WTC11 (cell line): ENCODE measurements around the gene ZNF527. TPM values are rescaled to one million over a fixed set of nuclear protein-coding genes. Genes with fewer than 3 reads are reported as not detected.

Experiments
- ATAC-seq: fragments of 200-7000 bp; cut with Tn5 transposase; 2 replicates; pipeline ENCODE4 v1.10.0; 2021; ENCODE audit warnings: mild to moderate bottlenecking, moderate library complexity
- CTCF ChIA-PET: fragments of 300-600 bp; sonication (Branson Sonifier 250); formaldehyde crosslinking; loops from one replicate; lab custom pipeline; 2021; ENCODE audit warnings: antibody characterized with exemption; lab: Charles Lee
- POLR2A ChIA-PET: fragments of 350-600 bp; sonication (Branson Sonifier 250); formaldehyde crosslinking; loops from one replicate; lab custom pipeline; 2021; ENCODE audit warnings: antibody characterized with exemption; lab: Charles Lee
- DNase-seq: peaks from one replicate; pipeline ENCODE4 v3.0.0; 2021; ENCODE audit warnings: low spot score
- H3K27ac Mint-ChIP-seq: 2 replicates; pipeline ENCODE4 v1.8.0; 2021; ENCODE audit warnings: mixed read lengths
- H3K27me3 Mint-ChIP-seq: 2 replicates; pipeline ENCODE4 v1.8.0; 2021; ENCODE audit warnings: low read depth, mild to moderate bottlenecking, moderate library complexity, mixed read lengths
- H3K36me3 Mint-ChIP-seq: 2 replicates; pipeline ENCODE4 v1.8.0; 2021; ENCODE audit warnings: mixed read lengths
- H3K4me1 Mint-ChIP-seq: 2 replicates; pipeline ENCODE4 v1.8.0; 2022; ENCODE audit warnings: mixed read lengths
- H3K4me3 Mint-ChIP-seq: 2 replicates; pipeline ENCODE4 v1.8.0; 2021; ENCODE audit warnings: mild to moderate bottlenecking, moderate library complexity, mixed read lengths
- H3K9me3 Mint-ChIP-seq: 2 replicates; pipeline ENCODE4 v1.8.0; 2021; ENCODE audit warnings: mixed read lengths
- AR ChIP-seq: fragments of 250-450 bp; sonication (Bioruptor Pico); IDR thresholded peaks from 2 replicates; pipeline ENCODE4 v1.9.0; 2021; ENCODE audit warnings: mild to moderate bottlenecking
- ATF3 ChIP-seq: sonication (generic); formaldehyde crosslinking; conservative IDR thresholded peaks from 2 replicates; pipeline ENCODE4 v1.8.1; 2022; ENCODE audit warnings: mild to moderate bottlenecking, missing genetic modification reagents
- CTCF ChIP-seq: fragments of 200-600 bp; IDR thresholded peaks from 2 replicates; pipeline ENCODE4 v1.8.0; 2022; ENCODE audit warnings: antibody characterized with exemption
- ERG ChIP-seq: fragments of 250-450 bp; sonication (Bioruptor Pico); IDR thresholded peaks from 2 replicates; pipeline ENCODE4 v1.8.0; 2021; ENCODE audit warnings: mild to moderate bottlenecking
- ETV6 ChIP-seq: sonication (generic); formaldehyde crosslinking; IDR thresholded peaks from 2 replicates; pipeline ENCODE4 v1.8.1; 2022; ENCODE audit warnings: mild to moderate bottlenecking, missing genetic modification reagents
- FOXP4 ChIP-seq: sonication (generic); formaldehyde crosslinking; IDR thresholded peaks from 2 replicates; pipeline ENCODE4 v1.8.0; 2022; ENCODE audit warnings: mild to moderate bottlenecking, missing genetic modification reagents
- HMGA2 ChIP-seq: fragments of 250-450 bp; sonication (Bioruptor Pico); IDR thresholded peaks from 2 replicates; pipeline ENCODE4 v1.4.0; 2021; ENCODE audit warnings: mild to moderate bottlenecking, moderate library complexity
- HMGXB4 ChIP-seq: sonication (generic); formaldehyde crosslinking; IDR thresholded peaks from 2 replicates; pipeline ENCODE4 v1.8.1; 2023; ENCODE audit warnings: mild to moderate bottlenecking, moderate library complexity, missing genetic modification reagents
- KAT7 ChIP-seq: sonication (generic); formaldehyde crosslinking; IDR thresholded peaks from 2 replicates; pipeline ENCODE4 v1.8.1; 2023; ENCODE audit warnings: missing genetic modification reagents, mild to moderate bottlenecking, borderline replicate concordance
- MLX ChIP-seq: sonication (generic); formaldehyde crosslinking; IDR thresholded peaks from 2 replicates; pipeline ENCODE4 v1.8.1; 2023; ENCODE audit warnings: mild to moderate bottlenecking, missing genetic modification reagents, moderate library complexity
- NR1H2 ChIP-seq: sonication (generic); formaldehyde crosslinking; IDR thresholded peaks from 2 replicates; pipeline ENCODE4 v1.9.0; 2021; ENCODE audit warnings: mild to moderate bottlenecking, moderate library complexity, missing genetic modification reagents
- NR3C1 ChIP-seq: sonication (generic); formaldehyde crosslinking; conservative IDR thresholded peaks from 2 replicates; pipeline ENCODE4 v1.8.1; 2023; ENCODE audit warnings: low read depth, mild to moderate bottlenecking, missing genetic modification reagents
- SP1 ChIP-seq: sonication (generic); formaldehyde crosslinking; conservative IDR thresholded peaks from 2 replicates; pipeline ENCODE4 v1.8.1; 2022; ENCODE audit warnings: missing genetic modification reagents
- ZBTB43 ChIP-seq: sonication (generic); formaldehyde crosslinking; IDR thresholded peaks from 2 replicates; pipeline ENCODE4 v1.8.1; 2023; ENCODE audit warnings: mild to moderate bottlenecking, missing genetic modification reagents
- ZNF232 ChIP-seq: sonication (generic); formaldehyde crosslinking; IDR thresholded peaks from 2 replicates; pipeline ENCODE4 v1.8.0; 2022; ENCODE audit warnings: mild to moderate bottlenecking, missing genetic modification reagents
- ZNF263 ChIP-seq: sonication (generic); formaldehyde crosslinking; IDR thresholded peaks from 2 replicates; pipeline ENCODE4 v1.8.1; 2022; ENCODE audit warnings: low read depth, mild to moderate bottlenecking, moderate library complexity, missing genetic modification reagents
- ZNF317 ChIP-seq: sonication (generic); formaldehyde crosslinking; IDR thresholded peaks from 2 replicates; pipeline ENCODE4 v1.8.1; 2023; ENCODE audit warnings: low read depth, mild to moderate bottlenecking, moderate library complexity, missing genetic modification reagents, borderline replicate concordance
- ZNF425 ChIP-seq: fragments of 250-450 bp; sonication (Bioruptor Pico); conservative IDR thresholded peaks from 2 replicates; pipeline ENCODE4 v1.9.0; 2021; ENCODE audit warnings: mild to moderate bottlenecking
- total RNA-seq: library from RNA; stranded (reverse); gene quantifications from 3 replicates; pipeline ENCODE4 v1.2.3, GENCODE V29; 2021

ZNF527 gene
- total RNA-seq, 1 experiment from 2014 or later: 3.3 TPM

GRCh38 chr19:37334179-37335071 lies 36.5 kb upstream of the ZNF527 start (continued):
- TF ChIP-seq MLX (CRISPR knock-in tag): no peak
- no peak for TF ChIP-seq CTCF
- TF ChIP-seq ETV6 (CRISPR knock-in tag): no peak
- no peak for TF ChIP-seq ZNF263 (CRISPR knock-in tag)
- TF ChIP-seq NR3C1: no peak
- TF ChIP-seq NR1H2 (CRISPR knock-in tag): no peak
- no peak for TF ChIP-seq ZNF232 (CRISPR knock-in tag)
- no peak for TF ChIP-seq ZNF317 (CRISPR knock-in tag)
- TF ChIP-seq SP1 (CRISPR knock-in tag): 0 out of 2 replicates have a peak, but pooled peaks have one; percentile 20
- no peak for TF ChIP-seq KAT7 (CRISPR knock-in tag)
- TF ChIP-seq ZNF425 (CRISPR knock-in tag): no peak
- no peak for TF ChIP-seq ATF3 (CRISPR knock-in tag)
- no peak for TF ChIP-seq HMGA2 (CRISPR knock-in tag)
- TF ChIP-seq FOXP4 (CRISPR knock-in tag): no peak

GRCh38 chr19:37342753-37343152 lies 28.1 kb upstream of the ZNF527 start:
- POLR2A ChIA-PET: no interaction called here
- TF ChIP-seq ERG (CRISPR knock-in tag) (no peak), HMGXB4 (CRISPR knock-in tag) (no peak), AR (CRISPR knock-in tag) (no peak), NR3C1 (no peak), ZBTB43 (no peak)

More at GRCh38 chr19:37342753-37343152, 28.1 kb upstream of the ZNF527 start:
- Mint-ChIP-seq H3K36me3 (peaks cover 53% of the 10 kb centered on the region), H3K9me3 (peaks cover 10% of the 10 kb centered on the region), H3K27me3 (no peaks in the 10 kb centered on the region), H3K4me3 (no peak overlapping the region), H3K4me1 (no peaks in the 10 kb centered on the region), H3K27ac (no peak overlapping the region)
- CTCF ChIA-PET: no interaction called here
- no peak for DNase-seq
- no peak for ATAC-seq
